Parathyroid adenoma (tissue), 2 donors: ENCODE data around the gene PARD3B.

Source experiments
- H2AFZ ChIP-seq: fragments of 300-600 bp; sonication (generic); one replicate; pipeline ENCODE4 v1.7.0; 2017; ENCODE audit warnings: antibody characterized with exemption, mild to moderate bottlenecking
- H3K27ac ChIP-seq: fragments of 300-600 bp; sonication (generic); one replicate; pipeline ENCODE4 v1.7.0; 2017
- H3K27me3 ChIP-seq: fragments of 300-600 bp; sonication (generic); one replicate; pipeline ENCODE4 v1.7.0; 2017; ENCODE audit warnings: low read length; ENCODE audit not compliant: control insufficient read depth, insufficient read depth
- H3K36me3 ChIP-seq: fragments of 300-600 bp; sonication (generic); one replicate; pipeline ENCODE4 v1.7.0; 2017; ENCODE audit warnings: low read length; ENCODE audit not compliant: control insufficient read depth, insufficient read depth
- H3K4me1 ChIP-seq: fragments of 300-600 bp; sonication (generic); one replicate; pipeline ENCODE4 v1.7.0; 2017; ENCODE audit warnings: control low read depth
- H3K4me2 ChIP-seq: fragments of 300-600 bp; sonication (generic); one replicate; pipeline ENCODE4 v1.7.0; 2017; ENCODE audit warnings: low read length
- H3K4me3 ChIP-seq: fragments of 300-600 bp; sonication (generic); one replicate; pipeline ENCODE4 v1.7.0; 2017; ENCODE audit warnings: low read depth, low read length
- H3K79me2 ChIP-seq: fragments of 300-600 bp; sonication (generic); one replicate; pipeline ENCODE4 v1.7.0; 2017; ENCODE audit warnings: control low read depth
- H3K9ac ChIP-seq: fragments of 300-600 bp; sonication (generic); one replicate; pipeline ENCODE4 v1.7.0; 2017; ENCODE audit warnings: mild to moderate bottlenecking
- H3K9me3 ChIP-seq: fragments of 300-600 bp; sonication (generic); one replicate; pipeline ENCODE4 v1.7.0; 2017; ENCODE audit warnings: low read length; ENCODE audit not compliant: control insufficient read depth
- TF ChIP-seq, protein P1 (sequence below): fragments of 300-600 bp; sonication (generic); IDR thresholded peaks from one replicate; pipeline ENCODE4 v1.7.0; 2017; ENCODE audit warnings: antibody characterized with exemption, mild to moderate bottlenecking
- donor health status: primary hyperparathyroidism.

The PARD3B gene

DNA sequence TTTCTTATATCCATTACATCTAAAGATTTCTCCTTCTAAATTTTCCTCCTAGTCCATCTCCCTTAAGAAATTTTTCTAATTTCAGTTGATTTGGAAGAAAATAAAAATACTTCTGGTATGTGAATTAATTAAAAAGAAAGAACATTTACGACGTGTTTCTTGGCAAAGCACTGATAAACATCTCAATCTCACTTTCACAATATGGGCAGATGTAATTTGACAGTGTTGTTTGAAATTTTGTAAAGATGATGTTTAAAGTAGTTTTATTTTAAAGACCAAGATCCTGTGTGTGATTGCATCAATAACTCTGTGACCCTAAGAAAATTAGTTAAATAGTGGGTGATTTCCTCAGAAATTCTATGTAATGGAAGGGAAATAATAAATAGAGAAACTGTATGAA lies 510.0 kb downstream of the PARD3B start:
- Histone ChIP-seq H3K4me2 (no peak overlapping the region), H2AFZ (no peak overlapping the region), H3K27ac (no peak overlapping the region), H3K79me2 (no peaks in the 10 kb centered on the region), H3K4me1 (peaks cover 9% of the 10 kb centered on the region), H3K9ac (no peak overlapping the region), H3K36me3 (no peaks in the 10 kb centered on the region), H3K9me3 (no peaks in the 10 kb centered on the region), H3K27me3 (no peaks in the 10 kb centered on the region), H3K4me3 (no peak overlapping the region)
- TF ChIP-seq, protein P1, sequence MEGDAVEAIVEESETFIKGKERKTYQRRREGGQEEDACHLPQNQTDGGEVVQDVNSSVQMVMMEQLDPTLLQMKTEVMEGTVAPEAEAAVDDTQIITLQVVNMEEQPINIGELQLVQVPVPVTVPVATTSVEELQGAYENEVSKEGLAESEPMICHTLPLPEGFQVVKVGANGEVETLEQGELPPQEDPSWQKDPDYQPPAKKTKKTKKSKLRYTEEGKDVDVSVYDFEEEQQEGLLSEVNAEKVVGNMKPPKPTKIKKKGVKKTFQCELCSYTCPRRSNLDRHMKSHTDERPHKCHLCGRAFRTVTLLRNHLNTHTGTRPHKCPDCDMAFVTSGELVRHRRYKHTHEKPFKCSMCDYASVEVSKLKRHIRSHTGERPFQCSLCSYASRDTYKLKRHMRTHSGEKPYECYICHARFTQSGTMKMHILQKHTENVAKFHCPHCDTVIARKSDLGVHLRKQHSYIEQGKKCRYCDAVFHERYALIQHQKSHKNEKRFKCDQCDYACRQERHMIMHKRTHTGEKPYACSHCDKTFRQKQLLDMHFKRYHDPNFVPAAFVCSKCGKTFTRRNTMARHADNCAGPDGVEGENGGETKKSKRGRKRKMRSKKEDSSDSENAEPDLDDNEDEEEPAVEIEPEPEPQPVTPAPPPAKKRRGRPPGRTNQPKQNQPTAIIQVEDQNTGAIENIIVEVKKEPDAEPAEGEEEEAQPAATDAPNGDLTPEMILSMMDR, result no peak

DNA sequence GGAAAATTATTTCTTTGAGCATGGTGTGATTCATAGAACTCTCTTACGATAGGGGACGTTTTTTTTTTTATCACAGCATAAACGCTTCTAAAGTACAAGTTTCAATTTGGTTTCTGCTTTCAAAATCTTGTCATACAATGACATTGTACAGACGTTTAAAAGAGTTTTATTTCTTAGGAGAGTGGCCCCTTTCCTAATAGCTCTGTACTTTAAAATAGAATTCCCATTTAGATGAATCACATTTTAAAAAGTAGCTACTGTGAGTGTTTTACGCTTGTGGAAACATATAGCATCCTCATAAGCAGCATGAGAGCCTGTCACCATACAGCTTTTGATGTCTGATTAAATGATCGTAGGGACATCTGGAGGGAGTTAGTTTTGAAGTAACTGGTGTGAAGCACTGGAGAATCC lies 510.9 kb downstream of the PARD3B start:
- Histone ChIP-seq H3K27ac (no peak overlapping the region), H3K4me2 (no peak overlapping the region), H3K9ac (no peak overlapping the region), H3K9me3 (no peaks in the 10 kb centered on the region), H3K79me2 (no peaks in the 10 kb centered on the region), H3K27me3 (no peaks in the 10 kb centered on the region), H2AFZ (no peak overlapping the region), H3K4me1 (peaks cover 9% of the 10 kb centered on the region), H3K4me3 (no peak overlapping the region), H3K36me3 (no peaks in the 10 kb centered on the region)
- TF ChIP-seq, protein P1, result no peak

GRCh38 chr2:205058409-205058808 lies 513.1 kb downstream of the PARD3B start:
- no peaks in the 10 kb centered on the region for H3K27me3 ChIP-seq
- no peaks in the 10 kb centered on the region for H3K79me2 ChIP-seq
- H3K9ac ChIP-seq, result no peak overlapping the region
- TF ChIP-seq, protein P1, result no peak
- H3K4me1 ChIP-seq, result peaks cover 9% of the 10 kb centered on the region
- no peak overlapping the region for H2AFZ ChIP-seq
- no peak overlapping the region for H3K27ac ChIP-seq
- no peaks in the 10 kb centered on the region for H3K9me3 ChIP-seq
- no peak overlapping the region for H3K4me3 ChIP-seq
- H3K4me2 ChIP-seq, result no peak overlapping the region
- H3K36me3 ChIP-seq, result no peaks in the 10 kb centered on the region

- H3K79me2 ChIP-seq, result no peaks in the 10 kb centered on the region
- H3K4me1 ChIP-seq, result peaks cover 4% of the 10 kb centered on the region
- H3K4me2 ChIP-seq, result no peak overlapping the region
- H3K4me3 ChIP-seq, result no peak overlapping the region
- no peak overlapping the region for H3K9ac ChIP-seq
- H3K27ac ChIP-seq, result no peak overlapping the region
- H3K9me3 ChIP-seq, result no peaks in the 10 kb centered on the region
- H3K36me3 ChIP-seq, result no peaks in the 10 kb centered on the region
- TF ChIP-seq, protein P1, result no peak
- H3K27me3 ChIP-seq, result no peaks in the 10 kb centered on the region
- H2AFZ ChIP-seq, result no peak overlapping the region
Measured at GRCh38 chr2:205060269-205060668, 515.0 kb downstream of the PARD3B start.

GRCh38 chr2:205066081-205066480 lies 520.8 kb downstream of the PARD3B start:
- Histone ChIP-seq H3K36me3 (no peaks in the 10 kb centered on the region), H3K9ac (no peak overlapping the region), H3K79me2 (no peaks in the 10 kb centered on the region), H3K9me3 (no peaks in the 10 kb centered on the region), H3K4me2 (no peak overlapping the region), H3K4me1 (no peaks in the 10 kb centered on the region), H3K4me3 (no peak overlapping the region), H3K27ac (no peak overlapping the region), H2AFZ (no peak overlapping the region), H3K27me3 (no peaks in the 10 kb centered on the region)
- TF ChIP-seq, protein P1, result no peak
